Activated T-cell treated with anti-CD3 and anti-CD28 coated beads for 4 hours (primary cell): ENCODE data around the gene GIPC2.
"Not testable (repeated sequence)": the region's sequence is repeated elsewhere in the genome, so short reads cannot be mapped to it uniquely, and the experiment has no call there.

Experiments
- DNase-seq: peaks from one replicate; pipeline ENCODE4 v3.0.0-alpha.2; 2020

GIPC2 gene

GRCh38 chr1:78101514-78101913, 55.7 kb downstream of the GIPC2 start:
- no peak for DNase-seq

- no peak for DNase-seq
Observed at GRCh38 chr1:78102082-78102481, 56.3 kb downstream of the GIPC2 start.

GRCh38 chr1:78102916-78103315, 57.1 kb downstream of the GIPC2 start:
- DNase-seq: no peak

- DNase-seq: no peak
Observed at GRCh38 chr1:78104322-78104721, 58.6 kb downstream of the GIPC2 start.

- DNase-seq: not testable (repeated sequence)
Observed at GRCh38 chr1:78109659-78110058, 63.9 kb downstream of the GIPC2 start.

GRCh38 chr1:78113156-78113916, 67.6 kb downstream of the GIPC2 start:
- DNase-seq: no peak

DNA sequence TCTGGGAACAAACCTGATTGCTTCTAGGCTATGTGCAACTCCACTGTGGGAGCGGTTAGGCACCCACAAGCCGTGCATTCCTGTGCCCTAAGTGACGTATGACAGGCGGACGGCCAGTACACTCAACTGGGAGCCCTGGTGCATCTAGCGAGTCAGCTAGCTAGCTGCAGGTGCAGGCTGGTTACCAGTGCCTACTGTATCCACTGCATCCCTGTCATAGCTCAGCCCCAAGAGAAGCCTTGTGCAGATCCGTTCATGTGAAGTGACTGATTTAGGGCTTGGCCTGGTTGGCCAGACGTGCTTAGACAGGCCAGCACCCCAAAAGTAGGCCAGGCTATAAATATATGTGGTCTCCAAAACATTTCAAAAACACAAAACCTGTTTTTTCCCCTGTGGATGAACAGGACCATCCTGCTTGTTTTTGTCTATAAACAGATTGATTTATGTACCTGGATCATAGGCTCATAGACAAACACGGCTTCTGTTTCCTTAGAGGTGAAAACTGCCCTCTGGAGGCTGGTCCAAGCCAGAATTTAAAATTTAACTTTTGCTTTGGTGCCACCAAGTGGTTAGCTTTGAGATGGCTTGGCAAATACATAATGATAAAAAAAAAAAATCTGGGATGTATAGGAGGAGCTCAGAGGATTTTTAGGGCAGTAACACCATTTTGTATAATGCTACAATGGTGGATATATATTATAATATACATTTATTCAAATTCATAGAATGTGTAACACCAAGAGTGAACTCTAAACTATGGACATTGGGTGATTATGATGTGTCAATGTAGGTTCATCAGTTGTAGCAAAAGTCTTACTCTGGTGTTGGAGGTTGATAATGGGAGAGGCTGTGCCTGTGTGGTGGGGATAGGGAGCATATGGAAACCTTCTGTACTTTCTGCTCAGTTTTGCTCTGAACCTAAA, 68.5 kb downstream of the GIPC2 start:
- DNase-seq: peak; percentile 41

- not testable (repeated sequence) for DNase-seq
Observed at GRCh38 chr1:78120485-78120884, 74.7 kb downstream of the GIPC2 start.

DNA sequence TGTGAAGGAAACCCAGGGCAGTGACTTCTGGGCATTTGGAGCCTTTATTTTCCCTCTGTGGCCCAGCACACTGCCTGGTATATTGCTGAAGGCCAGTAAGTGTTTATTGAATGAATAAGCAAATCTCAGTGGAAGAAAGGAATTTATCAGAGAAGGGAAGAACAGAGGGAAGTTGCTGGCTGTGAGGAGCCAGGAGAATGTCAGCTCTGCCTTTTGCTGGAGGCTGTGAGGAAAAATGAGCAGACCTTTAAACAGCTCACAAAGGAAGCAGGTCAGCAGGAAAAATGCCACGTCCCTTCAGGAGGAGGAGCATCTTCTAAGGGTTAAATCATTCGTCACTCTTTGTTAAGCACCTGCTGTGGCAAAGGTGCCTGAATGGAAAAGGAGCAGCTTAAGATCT, 75.9 kb downstream of the GIPC2 start:
- no peak for DNase-seq

DNA sequence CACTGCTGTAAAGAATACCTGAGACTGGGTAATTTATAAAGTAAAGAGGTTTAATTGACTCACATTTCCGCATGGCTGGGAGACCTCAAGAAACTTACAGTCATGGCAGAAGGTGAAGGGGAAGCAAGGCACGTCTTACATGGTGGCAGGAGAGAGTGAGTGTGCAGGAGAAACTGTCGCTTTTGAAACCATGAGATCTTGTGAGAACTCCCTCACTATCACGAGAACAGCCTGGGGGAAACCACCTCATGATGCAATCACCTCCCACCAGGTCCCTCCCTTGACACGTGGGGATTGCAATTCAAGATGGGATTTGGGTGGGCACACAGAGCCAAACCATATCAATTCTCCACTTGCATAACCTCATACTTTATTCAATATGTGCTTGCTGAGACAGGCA, 76.6 kb downstream of the GIPC2 start:
- no peak for DNase-seq

DNA sequence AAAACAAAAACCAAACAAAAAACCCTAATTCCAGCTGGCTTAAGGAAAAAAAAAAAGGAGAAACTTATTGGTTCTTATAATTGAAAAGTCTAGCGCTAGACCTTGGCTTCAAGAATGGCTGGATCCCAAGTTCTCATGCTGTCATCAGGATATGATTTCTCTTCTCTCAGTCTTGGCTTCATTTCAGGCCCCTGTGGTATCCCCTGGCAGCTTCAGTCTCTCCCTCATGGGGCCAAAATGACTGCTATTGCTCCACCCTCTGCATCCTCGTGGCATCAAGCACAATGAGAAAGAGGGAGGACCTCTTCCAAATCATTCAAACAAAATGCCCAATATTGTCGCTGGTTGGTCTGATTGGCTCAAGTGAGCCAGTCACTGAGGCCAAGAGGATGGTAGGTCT, 80.7 kb downstream of the GIPC2 start:
- no peak for DNase-seq

GRCh38 chr1:78132174-78132947, 86.6 kb downstream of the GIPC2 start:
- DNase-seq: no peak

DNA sequence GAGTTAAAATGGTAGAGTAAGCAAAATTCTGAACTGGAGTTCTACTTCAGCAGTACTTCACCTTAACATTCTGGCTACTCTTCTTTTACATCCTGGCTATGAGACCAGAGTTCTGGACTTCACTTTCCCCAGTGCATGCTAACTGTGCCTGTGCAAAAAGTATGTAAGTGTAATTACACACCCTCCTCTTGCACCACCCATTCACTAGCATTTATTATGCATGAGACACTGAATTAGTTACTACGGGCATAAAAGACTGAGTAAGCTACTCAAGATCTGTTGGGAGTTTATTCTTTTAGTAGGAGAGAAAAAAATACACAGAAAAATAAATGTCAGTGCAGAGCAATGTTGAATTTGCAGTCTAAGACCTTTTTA, 87.2 kb downstream of the GIPC2 start:
- DNase-seq: no peak

- DNase-seq: no peak
Observed at GRCh38 chr1:78136680-78137079, 90.9 kb downstream of the GIPC2 start.

GRCh38 chr1:78141531-78142231, 95.9 kb downstream of the GIPC2 start:
- no peak for DNase-seq

DNA sequence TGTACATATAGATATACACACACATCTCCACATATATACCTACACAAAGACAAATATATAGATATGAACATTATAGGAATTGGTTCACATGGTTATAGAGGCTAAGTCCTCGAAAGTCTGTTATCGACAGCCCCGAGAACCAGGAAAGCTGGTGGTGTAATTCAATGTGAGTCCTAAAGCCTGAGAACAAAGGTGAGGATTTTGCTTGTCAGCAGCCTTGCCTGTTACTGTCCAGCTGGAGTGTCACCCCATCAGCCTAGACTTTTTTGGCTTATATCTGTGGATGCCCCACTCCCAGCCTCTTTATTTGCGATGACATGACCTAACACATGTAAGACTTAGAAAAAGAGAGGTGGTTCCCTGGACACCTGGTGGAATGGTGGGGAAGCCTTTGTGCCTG, 97.0 kb downstream of the GIPC2 start:
- no peak for DNase-seq

DNA sequence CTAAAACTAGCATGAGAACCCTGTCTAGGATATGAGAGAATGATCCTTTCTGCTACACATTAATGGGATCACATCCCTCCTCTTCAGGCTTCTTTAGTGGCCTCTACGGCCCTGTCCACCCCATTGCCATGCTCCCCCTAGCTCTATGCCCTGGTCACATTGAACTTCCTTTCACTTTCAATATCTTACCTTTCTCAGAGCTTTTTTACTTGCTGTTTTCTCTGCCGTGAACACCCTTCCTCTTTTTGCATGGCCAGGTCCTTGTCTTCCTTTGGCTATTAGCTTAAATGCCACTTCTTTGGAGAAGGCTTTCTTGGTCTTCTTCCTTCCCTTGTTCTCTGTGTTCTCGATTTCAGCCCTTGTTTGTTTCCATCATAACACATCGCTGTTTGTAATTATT, 97.4 kb downstream of the GIPC2 start:
- no peak for DNase-seq

- no peak for DNase-seq
Observed at GRCh38 chr1:78143673-78144072, 97.9 kb downstream of the GIPC2 start.

DNA sequence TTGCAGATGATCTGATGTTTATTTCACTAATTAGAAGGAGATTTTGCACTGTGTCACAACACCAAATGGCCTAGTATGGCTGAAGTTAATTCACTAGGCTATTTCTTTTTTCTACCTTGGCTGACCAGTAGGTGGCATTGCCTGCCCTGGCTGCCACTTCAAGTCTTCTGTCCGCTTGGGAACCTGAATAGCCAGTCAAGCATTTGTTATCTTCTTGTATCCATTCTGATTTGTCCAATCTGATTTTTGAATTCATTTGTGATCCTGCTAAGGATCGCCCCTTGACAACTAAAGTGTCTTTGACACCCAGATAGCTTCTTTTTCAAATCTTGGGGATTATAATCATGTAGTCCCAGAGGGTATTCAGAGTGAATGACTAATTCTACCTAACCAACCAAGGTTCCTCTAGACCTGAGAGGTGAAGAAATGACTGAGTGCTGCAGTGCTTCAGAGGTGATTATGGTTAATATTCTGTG, 99.4 kb downstream of the GIPC2 start:
- no peak for DNase-seq

- no peak for DNase-seq
Observed at GRCh38 chr1:78146205-78146771, 100.5 kb downstream of the GIPC2 start.

DNA sequence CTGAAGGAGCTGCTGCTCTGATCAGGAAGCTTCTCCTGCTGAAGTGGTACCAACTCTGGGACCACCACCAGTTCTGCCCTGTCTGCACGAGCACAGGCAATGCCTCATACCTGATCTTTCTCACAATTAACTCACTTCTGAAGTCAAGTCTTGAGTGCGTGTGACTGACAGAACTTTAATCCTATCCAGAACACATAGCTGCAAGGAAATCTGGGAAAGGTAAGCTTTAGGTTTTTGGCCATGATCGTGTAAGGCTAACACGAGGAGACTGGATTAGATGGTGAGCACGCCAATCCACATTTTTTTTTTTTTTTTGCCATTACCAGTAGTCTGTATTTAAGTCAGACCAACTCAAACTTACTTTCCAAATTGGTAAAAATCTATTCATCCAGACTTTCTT, 101.3 kb downstream of the GIPC2 start:
- DNase-seq: no peak

GRCh38 chr1:78153092-78153736, 107.4 kb downstream of the GIPC2 start:
- no peak for DNase-seq
